ENCODE data around the gene MAP2K2.
A peak's percentile ranks its signal among the peaks of the same experiment; 100 is the strongest.

MAP2K2 gene

GRCh38 chr19:4058693-4059452 is 65.0 kb downstream of the MAP2K2 start:
- DNase-seq = no peak

- DNase-seq = peak; percentile 74
Measured at GRCh38 chr19:4057931-4058692, 65.8 kb downstream of the MAP2K2 start.

GRCh38 chr19:4055209-4055552 is 68.7 kb downstream of the MAP2K2 start:
- DNase-seq = no peak

GRCh38 chr19:4054441-4055208 is 69.3 kb downstream of the MAP2K2 start:
- no peak for DNase-seq

DNA sequence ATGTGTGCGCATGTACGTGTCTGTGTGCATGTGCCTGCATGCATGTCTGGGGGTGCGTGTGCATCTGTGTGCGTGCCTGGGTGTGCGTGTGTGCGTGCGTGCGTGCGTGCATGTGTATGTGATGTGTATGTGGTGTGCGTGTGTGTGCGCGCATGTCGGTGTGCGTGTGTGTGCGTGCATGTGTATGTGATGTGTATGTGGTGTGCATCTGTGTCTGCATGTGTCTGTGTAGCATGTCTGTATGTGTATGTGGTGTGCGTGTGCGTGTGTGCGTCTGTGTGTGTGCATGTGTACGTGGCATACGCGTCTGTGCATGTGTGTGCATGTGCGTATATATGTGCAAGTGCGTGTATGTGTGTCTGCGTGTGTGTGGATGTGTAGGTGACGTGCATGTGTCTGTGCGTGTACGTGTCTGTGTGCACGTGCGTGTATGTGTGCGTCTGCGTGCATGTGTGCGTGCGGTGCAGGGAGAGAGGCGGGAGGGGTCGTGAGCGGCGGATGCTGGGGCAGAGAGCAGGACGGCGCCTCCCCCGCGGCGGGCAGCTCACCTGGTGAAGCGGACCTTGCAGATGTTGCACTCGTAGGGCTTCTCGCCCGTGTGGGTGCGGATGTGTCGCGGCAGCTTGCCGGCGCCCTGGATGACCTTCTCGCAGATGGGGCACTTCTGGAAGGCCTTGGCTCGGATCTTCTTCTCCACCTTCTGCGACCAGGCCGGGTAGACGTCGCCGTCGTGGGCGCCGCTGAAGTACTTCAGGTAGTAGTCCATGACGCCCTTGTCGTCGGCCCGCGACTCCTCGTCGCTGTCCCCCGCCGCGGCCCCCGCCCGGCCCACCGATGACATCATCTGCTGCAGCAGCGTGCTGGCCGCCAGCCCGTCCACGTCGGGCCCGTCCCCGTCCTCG is 70.2 kb downstream of the MAP2K2 start:
- DNase-seq = no peak

GRCh38 chr19:4052993-4053422 is 70.9 kb downstream of the MAP2K2 start:
- no peak for DNase-seq

- DNase-seq = no peak
Measured at GRCh38 chr19:4052114-4052992, 71.6 kb downstream of the MAP2K2 start.

DNA sequence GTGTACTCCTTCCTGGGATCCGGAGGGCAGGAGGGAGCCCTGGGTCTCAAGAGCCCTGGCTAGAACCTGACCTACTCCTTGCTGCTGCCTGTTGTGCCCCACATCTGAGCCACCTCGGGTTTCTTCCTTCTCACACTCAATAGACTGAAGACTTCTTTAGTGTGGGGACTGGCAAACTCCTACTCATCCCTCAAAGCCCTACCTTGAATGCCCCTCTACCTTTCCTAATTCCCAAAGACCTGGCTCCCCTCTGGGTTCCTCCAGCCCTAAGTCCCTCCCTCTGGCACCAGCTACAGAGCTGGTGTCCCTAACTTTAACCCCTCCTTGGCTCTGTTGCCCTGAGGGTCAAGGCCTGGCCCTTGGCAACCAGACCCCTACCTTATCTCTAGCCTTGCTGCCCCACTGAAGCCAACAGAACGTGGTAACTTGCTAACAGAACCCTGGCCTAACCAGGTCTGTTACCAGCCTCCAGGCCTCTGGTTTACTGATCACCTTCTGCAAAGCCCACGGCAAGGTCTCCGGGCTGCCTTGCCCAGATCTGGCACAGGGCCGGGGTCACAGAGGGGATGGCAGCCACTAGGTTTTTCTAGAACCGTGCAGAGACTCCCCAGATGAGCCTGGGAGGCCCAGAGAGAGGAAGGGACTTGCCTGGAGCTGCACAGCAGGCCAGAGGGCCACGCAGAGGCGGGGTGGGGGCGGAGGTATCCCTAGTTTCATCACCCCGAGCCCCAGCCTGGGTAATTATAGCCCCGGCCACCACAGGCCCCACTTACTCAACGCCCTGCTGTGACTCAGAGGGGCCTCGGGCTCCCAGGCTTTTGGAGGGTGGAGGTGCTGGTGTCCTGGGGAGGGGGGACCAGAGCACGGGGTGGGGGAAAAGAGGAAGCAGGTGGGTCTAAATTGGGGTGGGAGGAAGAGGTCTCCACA is 72.5 kb downstream of the MAP2K2 start:
- DNase-seq = peak; percentile 49

GRCh38 chr19:4049432-4049831 is 74.5 kb downstream of the MAP2K2 start:
- DNase-seq = no peak

GRCh38 chr19:4046946-4047683 is 76.8 kb downstream of the MAP2K2 start:
- no peak for DNase-seq

GRCh38 chr19:4046362-4046691 is 77.6 kb downstream of the MAP2K2 start:
- DNase-seq = no peak

GRCh38 chr19:4045597-4046361 is 78.1 kb downstream of the MAP2K2 start:
- DNase-seq = no peak

DNA sequence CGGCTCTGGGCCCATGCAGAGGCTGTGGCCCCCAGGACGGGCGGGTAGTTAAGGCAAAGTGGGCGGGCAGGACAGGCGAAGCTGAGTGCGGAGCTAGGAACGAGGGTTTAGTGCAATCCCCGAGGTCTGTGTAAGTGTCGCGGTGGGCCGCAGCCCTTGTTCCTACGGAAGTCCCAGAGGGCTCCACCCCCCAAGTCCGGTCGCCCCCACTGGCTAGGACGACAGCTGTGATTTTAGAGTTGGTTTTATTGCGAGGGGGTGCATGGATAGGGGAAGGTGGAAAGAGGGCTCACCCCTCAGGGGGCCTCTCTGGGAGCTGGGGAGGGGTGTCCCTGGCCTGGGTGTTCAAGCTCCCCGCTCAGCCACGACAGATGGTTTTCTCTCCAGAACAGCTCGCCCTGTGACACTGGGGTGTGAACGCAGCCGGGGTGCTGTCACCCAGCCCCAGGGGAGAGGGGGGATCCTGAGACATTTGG is 78.9 kb downstream of the MAP2K2 start:
- no peak for DNase-seq

DNA sequence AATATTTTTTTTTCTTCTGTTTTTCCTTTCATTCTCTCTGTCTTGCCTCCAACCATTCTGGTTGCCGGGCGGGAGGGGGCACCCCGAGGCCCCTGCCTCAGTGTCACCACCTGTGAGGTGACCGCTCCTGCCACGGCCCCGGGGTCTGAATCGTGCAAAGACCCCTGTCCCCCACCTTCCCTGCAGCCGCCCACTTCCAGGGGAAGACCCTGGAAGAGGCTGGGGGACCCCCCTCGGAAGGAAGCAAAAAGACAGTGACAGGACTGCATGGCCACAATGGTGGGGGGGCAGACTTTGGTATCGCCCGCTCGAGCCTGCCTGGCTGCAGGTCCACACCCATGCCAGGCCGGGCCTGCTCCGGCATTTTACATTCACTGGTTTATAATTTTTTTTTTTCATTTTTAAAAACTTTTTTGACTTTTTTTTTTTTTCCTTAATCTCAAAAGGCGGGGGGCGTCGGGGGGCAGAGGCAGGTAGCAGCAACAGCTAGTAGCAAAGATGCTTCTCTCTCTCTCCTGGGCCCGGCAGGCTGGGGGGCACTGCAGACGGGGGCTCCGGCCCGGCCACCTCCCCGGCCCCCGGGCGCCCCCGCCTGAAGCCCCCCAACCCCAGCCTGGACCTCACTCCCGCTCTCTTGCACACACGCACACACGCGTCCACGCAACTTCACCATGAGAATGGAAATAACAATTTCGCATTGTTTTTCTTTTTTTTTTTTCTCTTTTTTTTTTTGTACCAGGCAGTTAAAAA is 79.8 kb downstream of the MAP2K2 start:
- DNase-seq = no peak

DNA sequence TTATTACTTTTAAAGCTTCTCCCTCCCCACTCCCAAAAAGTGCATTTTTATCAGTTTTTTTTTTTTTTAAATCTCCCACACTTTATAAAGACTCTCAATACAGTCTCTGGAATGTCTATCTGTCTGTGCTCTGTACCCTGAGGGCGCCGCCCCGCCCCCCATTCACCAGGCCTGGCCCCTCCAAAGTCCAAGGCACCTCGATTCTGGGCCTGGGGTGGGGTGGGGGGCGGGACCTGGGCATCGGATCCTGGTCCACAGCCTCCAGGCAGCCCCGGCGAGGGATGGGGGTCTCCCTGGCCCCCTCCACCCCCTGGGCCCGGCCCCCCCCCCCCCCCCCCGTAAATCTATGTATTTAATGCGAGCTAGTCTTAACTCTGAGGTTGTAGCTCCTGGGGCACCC is 80.5 kb downstream of the MAP2K2 start:
- DNase-seq = no peak

DNA sequence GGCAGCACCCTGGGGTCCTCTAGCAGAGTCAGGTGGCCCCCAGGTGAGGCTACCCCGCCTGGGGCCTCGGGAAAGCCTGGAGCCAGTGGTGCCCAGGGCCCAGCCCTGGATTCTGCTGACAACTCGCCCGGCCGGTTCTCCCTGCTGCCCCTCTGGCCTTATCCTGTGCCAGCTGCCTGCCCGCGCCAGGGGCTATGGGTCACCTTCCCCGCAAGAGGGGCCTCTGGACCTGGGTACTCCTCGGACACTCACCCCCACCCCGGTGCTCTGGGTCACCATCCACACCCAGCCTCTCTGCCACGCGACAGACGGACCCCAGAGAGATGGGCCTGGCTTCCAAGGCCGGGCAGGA is 81.2 kb downstream of the MAP2K2 start:
- no peak for DNase-seq

- no peak for DNase-seq
Measured at GRCh38 chr19:4042064-4042730, 81.7 kb downstream of the MAP2K2 start.
